NCI-H345 treated with DMSO at 0.1 percent for 48 hours (cell line): ENCODE measurements around the gene WTIP.
"Not testable (repeated sequence)": the region's sequence is repeated elsewhere in the genome, so short reads cannot be mapped to it uniquely, and the experiment has no call there.

Source experiments
- DNase-seq: peaks from one replicate; lab custom pipeline; 2025; ENCODE audit not compliant: unreplicated experiment; lab: John Stamatoyannopoulos, UW

WTIP gene

DNA sequence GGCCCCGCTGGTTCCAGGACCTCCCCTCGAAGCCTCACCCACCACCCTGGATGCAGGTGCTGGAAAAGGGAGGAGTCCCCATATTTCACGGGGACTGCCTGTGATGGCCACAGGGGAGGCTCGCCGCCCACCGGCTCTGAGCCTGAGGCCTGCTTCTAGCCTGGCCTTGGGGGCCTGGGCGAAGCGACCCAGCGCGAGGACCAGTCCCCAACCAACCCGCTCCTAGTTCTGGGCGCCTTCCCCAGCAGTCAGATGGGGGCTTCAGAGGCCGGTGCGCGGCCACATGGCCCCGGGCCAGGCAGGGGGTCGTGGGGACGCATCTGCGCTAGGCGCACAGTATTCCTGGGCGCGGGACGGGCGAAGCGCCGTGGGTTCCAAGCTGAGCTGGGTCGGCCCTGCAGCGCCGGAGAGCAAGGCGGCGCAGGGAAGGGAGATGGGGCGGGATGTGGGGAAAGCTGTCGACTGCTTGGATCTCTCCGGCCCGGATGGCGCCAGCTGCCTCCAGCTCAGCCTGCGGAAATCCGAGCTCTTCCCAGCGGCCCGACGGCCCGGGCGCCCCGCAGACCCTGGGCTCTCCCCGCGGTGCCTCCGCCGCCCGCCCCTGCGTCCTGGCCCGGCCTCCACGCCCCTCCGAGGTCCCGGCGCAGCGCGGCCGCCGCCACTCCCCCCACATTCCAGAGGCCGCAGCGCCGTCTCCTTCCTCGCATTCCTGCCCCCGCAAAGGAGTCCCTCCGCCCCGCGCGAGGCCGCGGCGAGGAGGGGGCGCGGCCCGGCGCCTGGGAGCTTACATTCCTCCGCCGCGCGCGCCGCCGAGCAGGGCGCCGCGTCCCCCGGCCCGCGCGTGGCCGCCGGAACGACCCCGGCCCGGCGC is at the start of gene WTIP:
Gene WTIP, plus strand, starts transcription at position 788 of the 871 bp plus-strand sequence. CDS start 217 bp downstream, outside the sequence.
- no peak for DNase-seq

DNA sequence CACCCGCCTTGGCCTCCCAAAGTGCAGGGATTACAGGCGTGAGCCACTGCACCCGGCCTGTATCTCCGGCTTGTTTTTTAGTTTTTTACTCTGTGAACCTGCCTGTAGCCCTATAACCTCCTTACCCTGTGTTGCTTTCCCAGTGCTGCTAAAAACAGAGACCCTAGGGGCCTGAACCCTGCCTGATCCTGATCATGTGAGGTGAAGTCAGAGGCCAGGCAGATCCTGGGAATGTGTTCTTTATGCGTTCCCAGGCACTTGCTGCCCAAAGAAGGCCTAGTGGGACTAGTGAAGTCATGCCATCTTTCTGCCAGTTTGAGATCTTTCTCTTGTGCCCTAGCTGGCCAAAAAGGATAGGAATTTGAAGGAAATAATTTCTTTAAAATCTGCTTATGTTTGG is 48.8 kb upstream of the WTIP start:
- no peak for DNase-seq

- no peak for DNase-seq
Observed at GRCh38 chr19:34436716-34437115, 44.8 kb upstream of the WTIP start.

DNA sequence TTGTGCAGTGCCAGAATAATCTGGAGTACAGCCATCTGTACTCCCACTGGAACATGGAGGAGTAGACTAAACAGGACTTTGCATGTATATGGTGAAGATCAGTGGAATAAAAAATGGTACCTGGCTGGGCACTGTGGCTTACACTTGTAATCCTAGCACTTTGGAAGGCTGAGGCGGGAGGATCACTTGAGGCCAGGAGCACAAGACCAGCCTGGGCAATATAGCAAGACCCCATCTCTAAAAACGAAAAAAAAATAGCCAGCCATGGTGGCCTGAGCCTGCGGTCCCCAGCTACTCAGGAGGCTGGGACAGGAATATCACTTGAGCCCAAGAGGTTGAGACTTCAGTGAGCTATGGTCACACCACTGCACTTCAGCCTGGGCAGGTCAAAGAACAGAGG is 33.4 kb upstream of the WTIP start:
- DNase-seq = no peak

DNA sequence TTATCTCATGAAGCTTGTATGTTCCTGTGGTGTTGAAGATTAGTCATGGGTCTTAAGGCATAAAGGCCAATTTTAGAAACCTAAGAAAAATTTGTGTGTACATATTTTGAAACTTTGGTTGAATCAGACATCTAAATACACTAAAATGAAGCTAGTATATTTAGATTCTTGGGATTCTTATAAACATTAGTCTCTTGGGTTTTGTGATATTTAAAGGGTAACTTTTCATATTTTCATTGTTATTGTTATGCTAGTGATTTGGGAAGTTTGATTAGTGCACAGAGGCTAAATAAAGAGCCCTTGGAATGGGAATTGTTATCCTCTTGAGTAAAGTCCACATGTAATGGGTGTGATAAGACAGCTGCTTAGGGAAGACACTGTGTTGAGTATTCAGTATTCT is 28.8 kb upstream of the WTIP start:
- DNase-seq = no peak

- no peak for DNase-seq
Observed at GRCh38 chr19:34454091-34454490, 27.5 kb upstream of the WTIP start.

DNA sequence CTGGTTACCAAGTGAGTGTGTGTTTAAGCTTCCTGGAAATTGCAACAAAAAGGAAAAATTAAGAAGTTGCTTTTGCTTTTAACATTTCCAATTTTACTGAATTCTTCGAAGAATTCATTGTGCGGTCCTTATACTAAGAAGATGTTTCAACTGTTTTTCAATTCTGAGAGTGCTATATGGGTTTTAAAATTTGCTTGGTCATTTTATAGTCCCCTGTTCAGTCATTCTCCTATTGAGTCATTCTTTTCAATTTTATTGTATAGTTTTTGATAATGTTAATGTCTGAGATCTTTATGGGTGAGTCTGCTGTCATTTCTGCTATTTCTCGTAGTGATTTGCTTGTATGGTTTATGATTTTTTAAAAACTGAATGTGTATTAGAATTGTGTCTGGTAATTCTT is 26.9 kb upstream of the WTIP start:
- no peak for DNase-seq

DNA sequence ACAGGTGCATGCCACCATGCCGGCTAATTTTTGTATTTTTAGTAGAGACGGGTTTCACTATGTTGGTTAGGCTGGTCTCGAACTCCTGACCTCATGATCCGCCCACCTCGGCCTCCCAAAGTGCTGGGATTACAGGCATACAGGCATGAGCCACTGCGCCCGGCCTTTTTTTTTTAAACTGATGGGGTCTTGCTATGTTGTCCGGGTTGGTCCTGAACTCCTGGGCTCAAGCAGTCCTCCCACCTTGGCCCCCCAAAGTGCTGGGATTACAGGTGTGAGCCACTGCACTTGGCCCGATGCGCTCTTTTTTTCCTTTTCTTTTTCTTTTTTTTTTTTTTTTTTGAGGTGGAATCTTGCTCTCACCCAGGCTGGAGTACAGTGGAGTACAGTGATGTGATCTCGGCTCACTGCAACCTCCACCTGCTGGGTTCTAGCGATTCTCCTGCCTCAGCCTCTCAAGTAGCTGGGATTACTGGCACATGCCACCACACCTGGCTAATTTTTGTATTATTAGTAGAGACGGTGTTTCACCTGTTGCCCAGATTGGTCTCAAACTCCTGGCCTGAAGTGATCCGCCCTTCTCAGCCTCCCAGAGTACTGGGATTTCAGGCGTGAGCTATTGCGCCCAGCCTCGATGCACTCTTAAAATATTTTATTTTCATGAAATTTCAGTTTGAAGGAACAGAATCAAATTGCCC is 25.6 kb upstream of the WTIP start:
- not testable (repeated sequence) for DNase-seq

DNA sequence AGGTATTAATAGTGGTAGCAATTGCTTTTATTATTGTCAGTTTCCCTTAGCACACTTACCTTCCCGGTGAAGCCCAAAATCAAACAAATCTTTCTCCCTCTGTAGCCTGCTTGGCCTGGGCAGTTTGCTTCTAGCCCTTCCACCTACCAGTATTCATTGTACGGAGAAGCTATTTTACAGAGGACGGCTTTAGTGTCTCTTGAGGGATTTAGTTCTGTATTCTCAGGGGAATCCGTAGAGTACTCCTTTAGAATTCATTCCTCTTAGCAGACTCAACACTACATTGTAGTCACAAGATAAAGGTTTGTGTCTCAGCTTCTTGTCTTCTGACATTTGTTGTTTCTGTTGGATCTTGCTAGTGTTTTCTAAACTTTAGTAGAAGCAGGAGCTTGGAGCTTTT is 24.1 kb upstream of the WTIP start:
- no peak for DNase-seq

DNA sequence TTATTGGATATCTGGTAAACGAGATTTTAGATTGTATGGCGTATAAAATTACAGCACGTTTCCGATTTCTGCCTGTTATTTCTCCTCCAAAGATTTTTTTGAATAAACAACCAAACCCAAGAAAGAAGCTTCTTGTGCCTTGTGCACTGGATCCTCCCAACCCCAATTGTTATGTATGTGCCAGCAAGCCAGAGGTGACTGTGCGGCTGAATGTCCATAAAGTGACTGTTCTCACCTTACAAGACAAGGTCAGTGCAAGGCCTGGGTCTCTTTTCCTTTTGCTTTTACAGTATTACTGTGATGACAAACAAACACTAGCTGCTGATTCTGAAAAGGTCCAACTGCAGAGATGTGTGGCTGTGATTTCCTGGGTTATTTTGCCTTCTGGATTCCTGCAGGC is 22.9 kb upstream of the WTIP start:
- DNase-seq = no peak

DNA sequence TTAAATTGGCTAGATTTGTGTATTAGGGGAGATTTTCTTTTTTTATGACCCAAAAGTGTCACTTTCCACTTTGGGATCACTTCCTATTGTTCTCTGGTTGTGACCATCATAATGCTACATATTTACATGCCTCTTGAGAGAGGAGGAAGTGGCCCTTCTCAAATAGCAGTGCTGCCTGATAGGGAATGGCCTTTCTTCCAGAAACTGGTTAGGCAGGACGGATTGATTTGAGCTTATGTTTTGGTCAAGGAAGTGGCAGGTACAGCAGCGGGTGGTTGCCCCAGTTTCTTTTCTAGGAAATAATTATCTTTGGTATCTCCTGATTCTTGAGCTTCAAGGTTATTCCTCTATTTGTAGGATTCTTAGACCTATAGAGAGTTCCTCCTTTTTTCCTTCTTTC is 21.9 kb upstream of the WTIP start:
- no peak for DNase-seq

- DNase-seq = no peak
Observed at GRCh38 chr19:34461375-34462100, 20.0 kb upstream of the WTIP start.

DNA sequence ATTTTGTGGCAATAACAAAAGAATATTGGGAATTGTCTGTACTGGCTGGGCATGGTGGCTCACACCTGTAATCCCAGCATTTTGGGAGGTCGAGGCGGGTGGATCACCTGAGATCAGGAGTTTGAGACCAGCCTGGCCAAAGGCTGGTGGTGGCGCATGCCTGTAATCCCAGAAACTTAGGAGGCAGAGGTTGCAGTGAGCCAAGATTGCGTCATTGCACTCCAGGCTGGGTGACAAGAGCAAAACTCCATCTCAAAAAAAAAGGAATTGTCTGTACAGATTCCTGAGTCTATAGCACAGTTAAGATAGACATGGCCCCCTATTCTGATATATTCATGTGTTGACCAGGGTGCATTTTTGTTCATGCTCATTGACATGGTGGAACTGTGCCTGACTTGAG is 16.8 kb upstream of the WTIP start:
- DNase-seq = not testable (repeated sequence)

DNA sequence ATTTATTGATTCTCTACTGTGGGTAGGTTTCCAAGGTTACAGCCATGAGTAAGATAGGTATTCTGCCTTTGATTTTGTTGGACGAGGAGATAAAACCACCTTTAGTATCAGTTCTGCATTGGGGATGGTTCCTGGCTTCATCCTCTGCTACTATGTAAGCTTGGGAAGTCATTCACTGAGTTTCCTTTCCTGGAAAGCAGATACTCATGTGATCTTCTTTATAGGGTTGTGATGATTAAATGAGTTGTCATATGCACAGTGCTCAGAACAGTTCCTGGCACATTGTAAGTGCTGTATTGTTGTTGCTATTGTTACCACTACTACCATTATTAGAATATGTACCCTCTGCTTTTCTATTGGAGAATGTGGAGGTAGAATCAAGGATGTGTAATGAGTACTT is 13.1 kb upstream of the WTIP start:
- no peak for DNase-seq

- DNase-seq = not testable (repeated sequence)
Observed at GRCh38 chr19:34469026-34469425, 12.5 kb upstream of the WTIP start.

GRCh38 chr19:34471906-34472700 is 9.5 kb upstream of the WTIP start:
- no peak for DNase-seq

DNA sequence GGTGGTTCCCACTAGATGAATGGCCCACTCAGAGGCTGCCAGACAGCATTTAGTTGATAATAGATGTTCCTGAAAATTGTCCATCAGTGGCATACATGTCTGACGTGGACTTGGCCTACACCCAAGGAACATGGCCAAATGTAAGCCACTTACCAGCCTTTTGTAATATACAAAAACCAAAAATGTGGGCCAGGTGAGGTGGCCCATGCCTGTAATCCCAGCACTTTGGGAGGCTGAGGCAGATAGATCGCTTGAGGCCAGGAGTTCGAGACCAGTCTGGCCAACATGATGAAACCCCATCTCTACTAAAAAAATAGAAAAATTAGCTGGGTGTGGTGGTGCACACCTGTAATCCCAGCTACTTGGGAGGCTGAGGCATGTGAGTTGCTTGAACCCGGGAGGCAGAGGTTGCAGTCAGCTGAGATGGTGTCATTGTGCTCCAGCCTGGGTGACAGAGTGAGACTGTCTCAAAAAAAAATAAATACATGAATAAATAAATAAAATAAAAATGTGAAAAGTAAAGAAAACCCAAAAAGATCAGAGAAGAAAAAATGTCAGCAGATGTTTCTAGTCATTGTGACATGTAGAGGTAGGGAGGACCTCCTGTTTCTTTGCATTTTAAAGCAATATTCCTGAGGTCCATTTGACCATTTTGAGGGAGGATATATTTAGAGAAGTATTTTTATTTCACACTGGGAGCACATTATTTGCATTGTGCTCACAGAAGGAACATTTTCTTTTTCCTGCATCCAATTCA is 7.1 kb upstream of the WTIP start:
- DNase-seq = peak; percentile 61

- no peak for DNase-seq
Observed at GRCh38 chr19:34475026-34475974, 6.3 kb upstream of the WTIP start.

DNA sequence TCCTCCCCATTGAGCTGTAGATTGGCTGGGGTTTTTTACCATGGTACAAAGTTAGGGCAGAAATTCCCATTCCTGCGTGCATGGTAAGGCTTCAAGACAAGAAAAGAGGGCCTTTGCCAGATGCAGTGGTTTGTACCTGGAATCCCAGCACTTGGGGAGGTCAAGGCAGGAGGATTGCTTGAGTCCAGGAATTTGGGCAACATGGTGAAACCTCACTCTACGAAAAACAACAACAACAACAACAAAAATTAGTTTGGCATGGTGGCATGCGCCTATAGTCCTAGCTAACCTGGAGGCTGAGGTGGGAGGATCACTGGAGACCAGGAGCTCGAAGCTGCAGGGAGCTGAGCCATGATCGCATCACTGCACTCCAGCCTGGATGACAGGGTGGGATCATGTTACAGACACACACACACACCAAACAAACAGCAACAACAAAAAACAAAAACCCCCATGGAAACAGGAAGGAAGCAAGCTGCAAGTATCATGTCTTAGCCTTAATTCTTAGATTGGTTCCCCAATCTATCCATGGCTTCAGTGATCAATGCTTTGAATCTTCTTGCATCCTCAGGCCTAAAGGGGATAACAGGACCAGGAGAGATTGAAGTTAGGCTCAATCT is 5.5 kb upstream of the WTIP start:
- DNase-seq = no peak
